Activated effector memory CD4-positive, alpha-beta T cell treated with anti-CD3 and anti-CD28 coated beads, Interleukin-2, amount 50 U/mL, for 16 hours (primary cell): Measurements from ENCODE around the gene IL1B.

Source experiments
- DNase-seq: peaks from one replicate; pipeline ENCODE4 v3.0.0-alpha.2; 2020

The IL1B gene

DNA sequence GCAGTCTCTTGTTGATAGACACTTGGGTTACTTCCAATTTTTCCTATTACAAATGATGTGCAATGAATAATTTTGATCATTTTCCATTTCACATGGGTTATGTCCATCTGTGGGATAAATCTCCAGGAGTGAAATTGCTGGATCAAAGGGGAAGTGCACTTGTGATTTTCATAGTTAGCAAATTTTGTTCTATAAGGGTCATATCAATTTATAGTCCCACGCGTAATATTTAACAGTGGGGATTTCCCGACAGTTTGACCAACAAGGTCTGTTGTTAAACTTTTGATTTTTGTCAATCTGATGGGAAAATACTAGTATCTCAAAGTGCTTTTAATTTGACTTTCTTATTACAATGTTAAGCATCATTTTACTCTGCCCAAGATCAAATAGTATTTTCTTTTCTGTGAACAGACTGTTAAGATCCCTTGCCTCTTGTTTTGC lies 8.3 kb downstream of the IL1B start:
- DNase-seq = no peak

DNA sequence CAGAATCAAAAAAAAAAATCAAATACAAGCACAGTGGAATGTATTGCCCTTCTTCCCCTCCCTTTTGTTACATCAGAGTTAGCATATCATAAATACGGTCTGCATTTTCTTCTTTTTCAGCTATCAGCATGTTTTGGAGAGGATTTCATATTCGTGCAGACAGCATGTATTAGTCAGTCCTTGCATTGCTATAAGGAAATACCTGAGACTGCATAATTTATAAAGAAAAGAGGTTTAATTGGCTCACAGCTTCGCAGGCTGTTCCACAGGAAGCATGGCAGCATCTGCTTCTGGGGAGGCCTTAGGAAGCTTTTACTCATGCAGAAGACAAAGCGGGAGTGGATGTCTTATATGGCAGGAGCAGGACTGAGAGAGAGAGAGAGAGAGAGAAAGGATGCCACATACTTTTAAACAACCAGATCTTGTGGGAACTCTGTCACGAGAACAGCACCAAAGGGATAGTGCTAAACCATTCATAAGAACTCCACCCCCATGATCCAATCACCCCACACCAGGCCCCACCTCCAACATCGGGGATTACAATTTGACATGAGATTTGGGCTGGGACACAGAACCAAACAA lies 8.9 kb downstream of the IL1B start:
- DNase-seq = no peak

DNA sequence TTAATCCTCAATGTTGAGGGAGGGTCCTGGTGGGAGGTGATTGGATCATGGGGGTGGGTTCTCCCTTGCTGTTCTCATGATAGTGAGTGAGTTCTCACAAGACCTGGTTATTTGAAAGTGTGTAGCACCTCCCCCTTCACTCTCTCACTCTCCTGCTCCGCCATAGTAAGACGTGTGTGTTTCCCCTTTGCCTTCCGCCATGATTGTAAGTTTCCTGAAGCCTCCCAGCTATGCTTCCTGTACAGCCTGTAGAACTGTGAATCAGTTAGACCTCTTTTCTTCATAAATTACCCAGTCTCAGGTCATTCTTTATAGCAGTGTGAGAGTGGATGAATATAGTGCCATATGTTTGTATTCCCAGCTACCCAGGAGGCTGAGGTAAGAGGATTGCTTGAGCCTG lies 9.6 kb downstream of the IL1B start:
- DNase-seq = no peak

DNA sequence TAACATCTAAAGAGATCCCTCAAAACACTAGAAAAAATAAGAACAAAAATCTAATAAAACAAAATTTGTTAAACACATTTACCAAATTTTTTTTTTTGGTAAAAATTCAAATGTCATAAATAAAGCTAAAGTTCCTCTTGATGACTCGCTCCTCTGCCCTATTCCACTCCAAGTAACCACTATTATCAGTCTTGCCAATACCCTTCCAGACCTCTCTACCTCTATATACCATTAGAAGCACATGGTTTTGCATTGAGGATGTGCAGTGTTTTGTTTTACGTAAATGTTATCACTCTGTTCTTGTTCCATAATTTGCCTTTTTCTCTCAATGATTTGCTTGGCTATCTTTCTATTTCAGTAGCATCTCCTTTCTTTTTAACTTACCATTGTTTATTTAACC lies 10.9 kb downstream of the IL1B start:
- DNase-seq = no peak

DNA sequence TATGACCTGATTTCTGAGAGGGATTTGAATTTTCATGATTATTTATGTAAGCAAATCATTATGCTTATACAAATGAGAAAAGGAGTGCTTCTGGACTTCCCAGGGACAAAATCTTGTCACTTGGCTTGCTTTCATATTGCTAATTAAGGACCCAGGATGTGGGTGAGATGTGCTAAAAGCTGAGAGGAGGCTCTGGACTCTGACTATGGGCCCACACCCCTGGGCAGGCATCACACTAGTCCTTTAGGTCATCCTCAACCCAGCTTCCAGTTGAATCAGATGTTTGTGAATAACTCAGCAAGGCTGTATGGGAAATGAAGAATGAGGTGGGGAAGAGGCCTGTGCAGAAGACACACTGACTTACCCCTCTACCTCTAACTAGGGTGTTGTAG lies 11.9 kb downstream of the IL1B start:
- DNase-seq = no peak

DNA sequence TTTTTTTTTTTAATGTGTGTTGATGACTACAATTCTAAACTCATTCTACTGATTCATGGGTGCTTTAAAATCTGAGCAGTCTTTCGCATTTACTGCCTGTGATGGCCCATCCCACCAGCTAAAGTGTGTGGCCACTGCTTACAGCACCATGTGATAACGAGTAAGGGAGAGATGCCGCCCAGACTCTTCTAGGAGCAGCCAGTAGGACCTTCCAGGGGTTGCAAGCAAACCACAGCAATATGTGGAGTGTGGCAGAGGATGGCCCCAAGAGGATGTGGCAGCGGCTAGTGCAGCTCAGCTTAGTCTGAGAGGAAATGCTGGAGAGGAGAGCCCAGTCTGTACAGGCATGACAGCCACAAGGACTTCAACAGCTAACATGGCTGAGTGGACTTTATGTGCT lies 14.9 kb downstream of the IL1B start:
- DNase-seq = no peak

DNA sequence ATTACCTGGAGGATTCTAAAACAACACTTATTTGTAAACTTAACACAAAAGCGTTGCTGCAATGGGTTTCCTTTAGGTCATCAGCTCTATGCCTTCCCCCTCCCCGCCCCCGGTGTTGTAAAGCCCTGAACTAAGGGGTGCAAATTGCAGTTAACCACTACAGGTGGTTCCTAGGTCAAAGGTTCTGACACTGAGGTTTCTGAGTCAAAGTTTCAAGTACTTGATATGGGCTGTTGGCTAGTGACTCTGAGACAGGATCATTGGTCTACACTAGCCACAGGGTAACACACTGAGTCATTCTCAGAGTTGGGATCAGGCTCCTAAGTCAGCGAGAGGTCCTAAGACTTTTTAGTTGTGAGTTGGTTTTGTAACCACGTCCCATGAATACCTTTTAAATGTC lies 15.4 kb downstream of the IL1B start:
- no peak for DNase-seq

DNA sequence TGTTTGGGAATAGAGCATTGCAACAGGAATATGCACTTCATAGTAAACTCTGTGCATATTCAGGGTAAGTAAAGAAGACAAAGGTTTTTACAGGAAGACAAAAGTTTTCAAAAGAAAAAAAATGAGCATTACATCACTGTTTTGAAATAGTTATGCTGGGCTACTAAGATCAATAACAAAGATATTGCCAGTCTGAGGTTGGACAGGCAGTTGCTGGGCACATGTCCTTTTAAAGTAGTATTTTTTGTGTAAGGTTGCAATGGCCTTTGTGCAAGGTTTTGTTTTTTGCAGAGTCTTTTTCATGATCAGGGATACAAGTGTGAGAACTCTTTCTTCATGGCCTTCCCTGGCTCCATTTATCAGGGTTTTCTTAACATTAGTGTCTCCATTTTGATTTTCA lies 16.2 kb downstream of the IL1B start:
- DNase-seq = no peak

DNA sequence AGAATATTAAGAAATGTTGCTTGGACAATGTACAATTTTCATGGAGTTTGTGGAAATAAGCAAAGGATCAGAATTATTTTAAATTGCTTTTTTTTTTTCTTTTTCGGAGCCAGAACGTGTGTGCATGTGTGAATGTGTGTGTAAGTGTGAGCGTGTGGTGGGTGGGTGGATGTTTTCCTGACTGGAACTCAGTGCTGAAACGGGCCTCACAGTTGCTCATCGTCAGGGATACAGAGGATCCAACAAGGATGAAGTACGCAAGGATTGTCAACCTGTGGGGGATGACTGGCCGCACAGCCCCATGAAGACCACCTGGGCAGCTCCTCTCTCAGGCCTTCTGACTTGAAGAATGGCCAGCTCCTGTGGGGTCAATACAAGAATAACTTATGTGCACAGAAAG lies 17.5 kb downstream of the IL1B start:
- no peak for DNase-seq

DNA sequence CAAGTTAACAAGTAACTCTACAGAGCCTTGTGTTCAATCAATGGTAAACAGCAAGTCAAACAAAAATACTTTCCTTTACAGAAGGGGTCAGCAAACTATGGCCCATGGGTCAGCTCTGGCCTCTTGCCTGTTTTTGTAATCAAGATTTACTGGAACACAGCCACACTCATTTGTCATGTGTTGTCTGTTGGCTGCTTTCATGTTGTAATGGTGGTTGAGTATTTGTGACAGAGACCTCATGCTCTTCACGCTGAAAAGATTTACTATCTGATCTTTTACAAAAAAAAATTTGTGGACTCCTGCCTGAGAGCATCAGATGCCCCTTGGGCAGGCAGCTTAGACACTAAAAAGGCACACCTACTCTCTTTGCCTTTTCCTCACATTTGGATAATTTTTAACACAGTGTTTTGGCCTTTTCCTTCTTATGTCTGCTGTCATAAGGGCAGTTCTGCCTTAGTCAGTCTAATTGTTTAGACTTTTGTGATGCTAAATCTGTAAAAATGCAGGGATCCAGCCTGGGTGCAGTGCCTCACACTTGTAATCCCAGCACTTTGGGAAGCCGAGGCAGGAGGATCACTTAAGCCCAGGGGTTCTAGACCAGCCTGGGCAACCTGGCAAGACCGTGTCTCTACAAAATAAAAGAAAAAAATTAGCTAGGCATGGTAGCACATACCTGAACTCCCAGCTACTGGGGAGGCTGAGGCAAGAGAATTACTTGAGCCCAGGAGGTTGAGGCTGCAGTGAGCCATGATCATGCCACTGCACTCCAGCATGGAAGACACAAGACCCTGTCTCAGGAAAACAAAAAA lies 18.3 kb downstream of the IL1B start:
- no peak for DNase-seq

DNA sequence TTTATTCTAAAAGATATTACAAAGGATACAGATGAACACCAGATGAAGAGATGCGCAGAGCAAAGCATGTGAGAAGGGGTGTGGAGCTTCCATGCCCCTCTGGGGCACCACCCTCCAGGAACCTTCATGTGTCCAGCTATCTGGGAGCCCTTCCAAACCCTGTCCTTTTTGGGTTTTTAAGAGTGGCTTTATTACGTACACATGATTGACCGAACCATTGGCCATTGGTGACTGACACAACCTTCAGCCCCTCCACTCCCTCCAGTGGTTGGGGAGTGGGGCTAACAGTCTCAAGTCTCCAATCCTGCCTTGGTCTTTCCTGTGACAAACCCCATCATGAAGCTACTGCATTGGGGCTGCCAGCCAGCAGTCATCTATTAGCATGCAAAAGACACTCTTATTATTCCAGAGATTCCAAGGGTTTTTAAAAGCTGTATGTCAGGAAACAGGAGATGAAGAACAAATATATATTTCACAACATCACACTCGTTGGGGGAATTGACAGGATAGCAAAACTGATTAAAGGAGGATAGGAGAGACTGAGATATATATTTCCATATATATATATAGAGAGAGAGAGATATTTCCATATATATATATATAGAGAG lies 19.4 kb downstream of the IL1B start:
- DNase-seq = no peak

DNA sequence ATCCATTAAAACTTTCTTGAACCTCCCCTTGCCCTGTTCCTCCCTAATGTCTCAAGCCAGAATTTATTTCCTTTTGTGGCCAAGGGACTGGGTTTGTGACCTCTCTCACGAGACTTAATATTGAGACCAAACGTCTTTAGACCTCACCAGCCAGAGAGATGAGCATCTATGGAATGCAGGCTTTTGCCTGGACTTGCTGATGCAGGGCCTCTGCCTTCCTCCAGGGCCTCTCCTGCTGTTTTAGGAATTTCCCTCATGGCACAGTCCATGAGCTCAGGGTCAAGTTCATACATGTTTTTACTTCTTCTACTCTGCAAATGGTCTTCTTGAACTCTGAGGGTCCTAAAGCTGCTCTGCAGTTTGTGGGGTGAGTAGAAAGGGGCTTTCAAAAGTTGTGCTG lies 22.3 kb downstream of the IL1B start:
- no peak for DNase-seq

DNA sequence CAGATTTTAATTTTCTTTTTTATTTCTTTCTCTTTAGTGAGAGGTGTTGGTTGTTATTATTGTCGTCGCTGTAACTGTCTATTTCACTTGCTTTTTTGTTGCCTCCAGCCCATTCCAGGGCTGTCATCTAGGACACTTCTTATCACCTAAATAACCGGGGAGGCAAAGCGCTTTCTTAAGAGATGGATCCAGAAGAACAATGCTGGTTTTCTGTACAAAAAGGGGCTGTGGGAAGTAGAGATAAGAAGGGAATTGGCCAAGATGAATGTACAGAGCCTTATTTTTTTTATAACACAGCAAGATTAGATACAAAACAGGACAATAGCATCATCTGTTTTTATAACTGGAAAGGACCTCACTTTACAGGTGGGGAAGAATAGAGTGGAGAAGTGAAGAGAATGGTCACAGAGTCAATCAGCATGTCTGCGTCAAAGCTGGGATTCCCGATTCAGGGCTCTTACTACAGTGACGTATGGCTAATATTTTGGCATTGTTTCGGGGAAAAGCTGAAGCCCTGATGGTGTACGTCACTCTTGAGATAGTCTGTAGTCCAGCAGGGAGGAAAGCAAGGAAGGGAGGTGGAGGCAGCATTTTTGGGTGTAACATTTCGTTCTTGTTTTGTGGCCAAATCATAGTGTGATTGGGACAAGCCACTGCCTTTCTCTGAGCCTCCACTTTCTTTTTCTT lies 23.2 kb downstream of the IL1B start:
- DNase-seq = no peak

DNA sequence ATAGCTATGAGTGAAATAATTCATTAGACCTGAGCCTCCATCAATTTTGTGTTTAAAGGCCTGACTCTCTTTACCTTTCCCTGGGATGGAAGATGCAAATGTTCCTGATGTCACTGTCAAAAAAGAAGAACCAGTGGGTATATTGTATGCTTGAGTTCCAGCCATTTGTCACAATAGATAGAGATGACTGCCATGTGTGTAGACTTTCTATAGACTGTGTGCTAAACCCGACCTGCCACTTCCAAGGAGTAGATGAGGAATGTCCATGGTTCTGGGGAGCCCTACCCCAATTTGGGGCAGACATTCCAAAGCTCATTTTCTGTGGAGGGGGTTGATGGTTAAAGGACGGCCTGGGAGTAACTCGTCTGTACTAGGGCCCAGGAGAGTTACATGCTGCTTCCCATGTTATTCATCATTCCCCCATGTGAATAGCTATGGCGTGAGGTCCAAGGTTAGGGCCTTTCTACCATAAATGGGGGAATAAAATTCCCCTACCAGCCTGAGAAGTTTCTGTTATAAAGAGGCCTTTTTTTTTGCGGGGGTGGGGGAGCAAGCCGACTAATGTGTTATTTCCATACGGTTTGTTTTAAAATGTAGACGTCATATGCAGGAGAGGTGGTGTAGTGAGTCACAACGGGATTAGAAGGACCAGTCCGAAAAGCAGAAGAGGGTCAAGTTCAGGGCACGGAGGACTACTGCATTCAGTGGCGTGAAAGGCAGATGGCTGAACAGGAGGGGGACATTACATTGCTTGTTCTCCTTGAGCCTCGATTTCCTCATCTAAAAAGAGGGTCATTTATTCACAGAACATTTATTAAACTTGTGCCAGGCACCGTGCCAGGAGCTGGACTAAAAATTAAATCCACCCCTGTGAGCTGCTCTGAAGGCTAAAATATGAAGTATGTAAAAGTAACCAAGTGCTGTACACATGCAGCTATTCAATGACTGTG lies 24.0 kb downstream of the IL1B start:
- DNase-seq = no peak

DNA sequence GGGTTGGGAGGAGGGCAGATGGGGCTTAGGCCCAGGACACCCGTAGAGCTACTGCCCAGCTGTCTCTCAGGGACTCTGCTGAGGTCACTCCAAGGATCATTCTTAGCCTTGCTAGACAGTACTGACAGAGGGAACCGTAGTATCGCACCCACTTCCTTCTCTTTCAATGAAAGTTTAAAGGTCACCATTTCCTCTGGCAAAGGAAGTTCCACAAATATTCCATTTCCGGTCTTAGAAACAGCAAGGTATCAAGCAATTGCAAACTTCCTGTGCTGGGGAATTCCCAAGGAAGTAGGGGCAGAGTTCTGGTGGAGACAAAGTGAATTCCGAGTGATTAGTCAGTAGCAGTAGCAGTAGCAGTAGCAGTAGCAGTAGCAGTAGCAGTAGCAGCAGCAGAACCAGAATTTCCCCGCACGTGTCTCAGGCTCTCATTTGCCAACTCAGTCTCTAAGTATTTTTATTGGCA lies 24.7 kb downstream of the IL1B start:
- peak; percentile 64 for DNase-seq

DNA sequence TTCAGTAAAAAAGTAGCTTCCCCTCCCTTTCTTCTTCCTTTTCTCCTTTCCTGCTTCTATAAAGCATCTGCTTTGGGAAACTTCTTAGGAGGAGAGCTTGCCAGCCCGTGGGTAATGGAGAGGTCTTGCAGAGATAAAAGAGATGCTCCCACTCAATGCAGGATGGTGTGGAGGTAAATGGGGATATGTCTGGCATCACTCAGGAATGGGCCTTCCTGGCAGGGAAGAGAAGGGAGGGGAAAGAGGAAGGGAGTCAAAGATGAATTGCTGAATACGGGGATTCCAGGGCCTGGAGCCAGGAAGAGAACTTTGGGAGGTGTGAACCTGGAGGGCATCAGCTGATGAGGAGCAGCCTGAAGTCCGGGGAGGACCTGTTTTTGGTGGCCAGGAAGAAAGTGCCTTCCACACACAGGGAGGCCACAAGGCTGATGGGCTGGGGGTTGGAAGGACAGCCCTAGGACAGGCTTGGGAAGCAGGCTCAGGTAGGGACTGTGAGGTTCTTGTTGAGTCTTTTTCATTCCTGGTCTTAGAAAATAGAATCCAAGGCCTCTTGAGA lies 25.2 kb downstream of the IL1B start:
- DNase-seq = no peak

DNA sequence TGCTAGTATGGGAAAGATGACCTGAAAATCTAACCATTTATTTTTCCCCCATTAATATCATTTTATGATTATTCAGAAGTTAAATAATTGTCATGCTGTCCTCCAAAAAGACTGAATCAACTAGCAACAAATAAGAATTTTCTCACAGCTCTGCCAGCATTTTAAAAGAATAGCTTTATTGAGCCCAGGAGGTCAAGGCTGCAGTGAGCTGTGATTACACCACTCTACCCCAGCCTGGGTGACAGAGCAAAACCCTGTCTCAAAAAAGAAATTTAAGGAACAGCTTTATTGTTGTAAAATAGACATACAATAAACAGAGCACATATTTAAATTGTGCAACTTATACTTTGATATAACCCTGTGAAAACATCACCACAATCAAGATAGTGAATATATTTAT lies 27.5 kb downstream of the IL1B start:
- no peak for DNase-seq

DNA sequence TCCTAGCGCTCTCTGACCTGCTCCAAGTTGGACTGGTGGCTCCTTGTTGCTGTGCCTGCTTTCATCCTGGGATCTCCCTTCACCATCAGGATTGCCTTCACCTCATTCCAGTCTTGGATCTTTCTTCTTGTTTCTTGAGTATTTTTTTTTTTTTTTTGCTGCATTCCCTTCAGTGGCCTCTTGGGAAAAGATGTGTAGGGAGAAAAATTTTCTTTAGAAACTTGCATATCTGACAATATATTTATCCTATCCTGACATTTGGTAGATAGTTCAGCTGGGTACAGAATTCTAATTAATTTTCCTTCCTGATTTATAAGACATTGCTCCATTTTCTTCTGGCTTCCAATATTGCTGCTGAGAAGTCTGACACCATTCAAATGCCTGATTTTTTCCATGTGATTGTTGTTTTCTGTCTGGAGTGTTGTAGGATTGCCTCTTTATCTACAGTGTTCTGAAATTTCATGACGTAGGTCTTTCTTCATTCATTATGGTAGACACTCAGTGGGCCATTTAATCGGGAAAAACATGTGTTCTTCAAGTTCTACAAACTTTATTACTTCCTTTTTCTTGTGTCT lies 29.3 kb downstream of the IL1B start:
- DNase-seq = no peak

DNA sequence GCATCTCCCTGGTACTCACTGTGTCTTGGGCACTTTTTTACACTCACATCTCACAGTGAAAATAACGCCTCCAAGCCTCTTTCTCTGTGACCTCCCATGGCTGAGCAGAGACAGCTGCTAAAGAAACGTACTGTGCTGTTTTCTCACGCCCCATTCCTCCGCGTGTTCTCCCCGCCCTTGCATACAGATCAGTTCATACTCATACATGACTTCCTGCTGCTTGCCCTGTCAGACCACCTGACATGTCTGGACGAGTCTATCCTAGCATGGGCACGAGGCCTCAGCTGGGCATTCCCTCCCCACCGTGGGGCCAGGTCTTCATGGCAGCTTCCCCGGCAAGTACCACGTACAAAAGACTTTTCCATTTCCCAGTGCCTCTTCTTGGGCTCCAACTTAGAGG lies 31.0 kb downstream of the IL1B start:
- DNase-seq = no peak

DNA sequence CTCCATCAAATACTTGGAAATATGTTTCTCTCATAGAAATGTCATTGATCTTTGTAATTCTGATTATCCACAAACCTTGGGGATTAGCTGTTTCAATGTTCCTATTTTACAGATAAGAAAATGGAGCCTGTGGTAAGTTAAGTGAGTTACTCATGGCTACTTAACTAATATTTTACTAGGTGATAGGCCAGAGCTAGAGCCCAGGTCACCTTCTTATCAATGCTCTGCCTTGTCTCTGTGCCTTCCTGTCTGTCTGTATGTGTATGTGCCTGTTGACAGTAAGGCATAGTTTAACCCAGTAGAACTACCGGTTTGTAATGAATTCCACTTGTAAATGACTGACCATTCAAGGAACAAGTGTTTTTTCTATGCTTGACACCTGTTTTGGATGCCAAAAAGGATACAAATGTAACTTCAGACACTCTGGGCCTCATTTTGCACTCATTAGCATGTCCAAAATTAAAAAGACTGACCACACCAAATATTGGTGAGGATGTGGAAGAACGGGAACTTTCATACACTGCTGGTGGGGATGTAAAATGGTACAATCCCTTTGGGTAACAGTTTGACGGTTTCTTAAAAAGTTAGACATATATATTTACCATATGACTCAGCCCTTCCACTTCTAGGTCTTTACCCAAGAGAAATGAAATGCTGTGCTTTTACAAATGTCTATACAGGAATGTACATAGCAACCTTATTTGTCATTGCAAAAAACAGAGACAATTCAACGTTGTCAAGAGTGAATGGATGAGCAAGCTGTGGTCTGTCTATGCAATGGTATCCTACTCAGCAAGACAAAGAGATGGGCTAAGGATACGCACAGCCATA lies 32.7 kb downstream of the IL1B start:
- no peak for DNase-seq
